BLaER1 (cell line): ENCODE data around the gene GDF7.

Experiments
- H3K27ac ChIP-seq: shearing (Covaris generic); formaldehyde crosslinking; 2 replicates; pipeline ENCODE4 v1.8.1; 2022
- H3K27me3 ChIP-seq: shearing (Covaris generic); formaldehyde crosslinking; 2 replicates; pipeline ENCODE4 v1.8.1; 2022
- H3K36me3 ChIP-seq: shearing (Covaris generic); formaldehyde crosslinking; 2 replicates; pipeline ENCODE4 v1.8.1; 2022
- H3K4me1 ChIP-seq: shearing (Covaris generic); formaldehyde crosslinking; 2 replicates; pipeline ENCODE4 v1.8.1; 2022
- H3K4me2 ChIP-seq: shearing (Covaris generic); formaldehyde crosslinking; 2 replicates; pipeline ENCODE4 v1.8.1; 2022
- H3K4me3 ChIP-seq: shearing (Covaris generic); formaldehyde crosslinking; 2 replicates; pipeline ENCODE4 v1.8.1; 2022
- H3K9ac ChIP-seq: shearing (Covaris generic); formaldehyde crosslinking; 2 replicates; pipeline ENCODE4 v1.8.1; 2022
- H3K9me3 ChIP-seq: shearing (Covaris generic); formaldehyde crosslinking; 2 replicates; pipeline ENCODE4 v1.8.1; 2022
- H4K20me1 ChIP-seq: shearing (Covaris generic); formaldehyde crosslinking; 2 replicates; pipeline ENCODE4 v1.8.1; 2022
- Cebpa-rat ChIP-seq: shearing (Covaris generic); IDR thresholded peaks from 2 replicates; pipeline ENCODE4 v1.8.1; 2022

GDF7 gene

DNA sequence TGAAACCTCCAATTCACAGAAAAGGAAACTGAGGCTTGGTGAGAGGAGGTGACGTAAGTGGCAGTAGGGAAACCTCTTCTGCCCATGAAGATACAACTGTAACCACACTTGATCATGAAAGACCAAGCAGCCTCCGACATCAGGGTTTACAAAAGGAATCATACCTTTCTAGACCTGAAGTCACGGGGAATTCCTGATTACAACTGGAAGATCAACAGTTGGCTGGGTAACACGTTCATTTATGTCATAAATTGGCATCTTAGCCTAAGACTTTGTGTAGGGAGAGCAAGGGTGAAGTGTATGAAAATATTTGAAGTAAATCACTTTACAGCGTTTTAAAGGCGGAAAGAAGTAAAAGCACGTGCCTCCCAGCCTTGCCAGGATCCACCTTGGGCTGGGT lies 17.0 kb upstream of the GDF7 start:
- no peaks in the 10 kb centered on the region for H3K27me3 ChIP-seq
- peak overlapping the region; percentile 98 for H3K4me2 ChIP-seq
- no peak overlapping the region for H3K27ac ChIP-seq
- H3K4me3 ChIP-seq, result peak overlapping the region; percentile 79
- no peaks in the 10 kb centered on the region for H4K20me1 ChIP-seq
- H3K9me3 ChIP-seq, result no peaks in the 10 kb centered on the region
- TF ChIP-seq Cebpa-rat, result no peak
- H3K4me1 ChIP-seq, result peaks cover 58% of the 10 kb centered on the region
- H3K36me3 ChIP-seq, result peaks cover 6% of the 10 kb centered on the region
- H3K9ac ChIP-seq, result peak overlapping the region; percentile 80

DNA sequence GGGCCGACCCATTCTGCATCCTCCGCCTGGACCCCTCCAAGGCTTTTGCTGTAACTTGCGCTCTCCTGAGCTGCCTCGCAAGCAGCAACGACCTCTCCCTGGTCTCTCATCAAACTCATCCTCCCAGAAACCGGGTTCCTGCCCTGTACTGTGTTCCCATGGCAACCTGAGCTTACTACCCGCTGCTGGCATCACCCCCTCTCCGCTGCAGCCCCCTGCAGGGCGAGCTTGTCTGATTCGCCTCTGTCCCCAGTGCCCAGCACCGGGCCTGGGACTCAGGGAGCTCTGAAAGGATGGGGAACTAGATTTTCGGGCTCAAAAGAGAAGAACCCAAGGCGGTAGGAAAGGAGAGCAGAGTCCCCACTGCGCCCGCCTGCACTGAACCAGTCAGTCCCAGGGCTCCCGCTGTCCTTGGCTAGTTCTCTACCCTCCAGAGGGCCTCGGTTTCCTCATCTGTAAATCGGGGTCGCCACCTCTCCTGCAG lies 16.5 kb upstream of the GDF7 start:
- no peaks in the 10 kb centered on the region for H3K9me3 ChIP-seq
- no peak for TF ChIP-seq Cebpa-rat
- H4K20me1 ChIP-seq, result no peaks in the 10 kb centered on the region
- peak overlapping the region; percentile 98 for H3K4me2 ChIP-seq
- H3K27ac ChIP-seq, result peak overlapping the region; percentile 73
- H3K4me3 ChIP-seq, result peak overlapping the region; percentile 79
- peaks cover 58% of the 10 kb centered on the region for H3K4me1 ChIP-seq
- no peaks in the 10 kb centered on the region for H3K27me3 ChIP-seq
- H3K36me3 ChIP-seq, result peaks cover 2% of the 10 kb centered on the region; the same call in 1 of the 2 replicates
- peak overlapping the region; percentile 80 for H3K9ac ChIP-seq

DNA sequence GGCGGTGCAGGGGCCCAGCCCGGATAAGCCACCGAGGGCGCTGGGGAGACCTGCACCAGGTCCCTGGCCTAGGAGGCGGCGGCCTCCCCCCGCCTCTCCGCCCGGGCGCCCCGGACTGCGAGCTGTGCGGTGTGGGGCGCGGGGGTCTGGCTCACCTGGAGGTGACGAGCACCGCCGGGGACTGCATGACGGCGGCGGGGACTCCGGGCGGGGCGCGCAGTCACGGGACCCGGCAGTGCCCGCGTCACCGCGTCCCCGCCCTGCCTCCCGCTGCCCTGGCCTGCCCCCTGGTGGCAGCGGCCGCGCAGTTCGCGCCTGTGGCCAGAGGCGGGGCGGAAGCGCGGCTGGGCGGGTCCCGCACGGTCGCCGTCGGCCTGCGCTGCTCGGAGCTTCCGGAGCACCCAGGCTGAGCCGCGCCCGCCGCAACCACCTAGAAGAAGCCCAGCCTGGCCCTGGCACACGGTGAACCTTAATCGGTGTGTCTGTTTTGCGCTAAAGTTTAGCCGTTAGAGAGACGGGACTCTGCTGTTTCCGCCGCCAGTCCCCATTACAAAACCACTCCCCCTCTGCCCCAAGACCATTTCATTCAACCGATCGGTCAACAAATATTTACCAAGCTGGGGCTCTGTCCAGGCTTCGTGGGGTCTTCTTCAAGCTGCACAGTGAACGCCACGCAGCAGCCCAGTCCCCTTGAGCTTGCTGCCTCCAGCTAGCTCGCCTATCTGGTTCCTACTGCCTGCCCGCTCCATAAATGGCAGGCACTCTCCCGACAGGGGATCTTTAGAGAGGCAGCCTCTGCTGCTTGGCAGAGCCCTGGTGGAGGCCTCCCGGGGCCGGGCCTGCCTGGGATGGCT lies 15.8 kb upstream of the GDF7 start, which contains the start of gene HS1BP3:
HS1BP3 (minus strand) TSS at position 222 of the 854 bp plus-strand sequence; CDS start at position 187, 35 bp downstream.
- no peak for TF ChIP-seq Cebpa-rat
- Histone ChIP-seq H3K36me3 (no peaks in the 10 kb centered on the region), H3K4me1 (peaks cover 53% of the 10 kb centered on the region), H4K20me1 (no peaks in the 10 kb centered on the region), H3K27ac (peak within 1 kb of the TSS; percentile 73), H3K9ac (peak within 1 kb of the TSS; percentile 80), H3K9me3 (no peaks in the 10 kb centered on the region), H3K4me2 (peak within 1 kb of the TSS; percentile 98), H3K4me3 (peak within 1 kb of the TSS; percentile 79), H3K27me3 (no peaks in the 10 kb centered on the region)

DNA sequence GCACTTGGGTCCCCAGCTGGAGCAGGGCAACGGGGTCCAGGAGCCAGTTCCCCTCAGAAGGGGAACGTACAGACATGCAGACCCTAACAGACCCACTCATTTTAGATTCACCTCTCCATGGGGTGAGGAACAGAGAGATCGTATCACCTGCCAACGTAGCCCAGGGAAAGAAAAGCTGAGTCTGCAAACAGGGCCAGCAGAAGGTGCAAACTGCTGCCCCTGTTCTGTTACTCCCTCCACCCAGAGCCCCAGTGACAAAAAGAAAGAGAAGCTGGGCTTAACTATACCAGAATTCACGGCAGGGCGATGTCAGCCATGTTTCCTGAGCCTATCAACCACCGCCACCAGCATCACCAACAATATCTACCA lies 15.2 kb upstream of the GDF7 start:
- Histone ChIP-seq H4K20me1 (no peaks in the 10 kb centered on the region), H3K9ac (peak overlapping the region; percentile 80; the same call in 1 of the 2 replicates), H3K27me3 (no peaks in the 10 kb centered on the region), H3K36me3 (no peaks in the 10 kb centered on the region), H3K4me2 (peak overlapping the region; percentile 98), H3K4me3 (peak overlapping the region; percentile 79), H3K9me3 (no peaks in the 10 kb centered on the region), H3K4me1 (peaks cover 47% of the 10 kb centered on the region), H3K27ac (peak overlapping the region; percentile 73)
- no peak for TF ChIP-seq Cebpa-rat

DNA sequence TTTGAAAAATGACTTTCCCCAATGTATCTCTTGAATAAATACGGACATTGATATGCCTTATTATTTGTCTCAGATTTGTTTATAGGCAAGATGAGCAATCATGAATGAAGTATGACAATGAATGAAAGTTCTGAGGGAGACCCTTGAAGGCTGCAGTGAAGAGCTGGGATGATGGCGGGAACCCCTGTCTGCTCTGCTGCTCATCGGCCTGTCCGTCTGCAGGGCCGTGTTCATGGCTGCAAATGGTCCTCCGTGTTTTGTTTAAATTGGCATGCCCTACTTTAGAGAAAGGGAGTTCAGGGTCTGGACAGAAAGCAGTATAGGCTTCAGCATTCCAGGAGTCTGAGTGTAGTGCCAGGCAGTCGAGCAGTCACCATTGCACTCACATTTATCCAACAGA lies 14.8 kb upstream of the GDF7 start:
- H3K27me3 ChIP-seq, result no peaks in the 10 kb centered on the region
- H3K4me1 ChIP-seq, result peaks cover 43% of the 10 kb centered on the region
- no peaks in the 10 kb centered on the region for H4K20me1 ChIP-seq
- no peak overlapping the region for H3K4me3 ChIP-seq
- no peak overlapping the region for H3K9ac ChIP-seq
- no peak overlapping the region for H3K4me2 ChIP-seq
- TF ChIP-seq Cebpa-rat, result no peak
- no peak overlapping the region for H3K27ac ChIP-seq
- no peaks in the 10 kb centered on the region for H3K36me3 ChIP-seq
- H3K9me3 ChIP-seq, result no peaks in the 10 kb centered on the region

DNA sequence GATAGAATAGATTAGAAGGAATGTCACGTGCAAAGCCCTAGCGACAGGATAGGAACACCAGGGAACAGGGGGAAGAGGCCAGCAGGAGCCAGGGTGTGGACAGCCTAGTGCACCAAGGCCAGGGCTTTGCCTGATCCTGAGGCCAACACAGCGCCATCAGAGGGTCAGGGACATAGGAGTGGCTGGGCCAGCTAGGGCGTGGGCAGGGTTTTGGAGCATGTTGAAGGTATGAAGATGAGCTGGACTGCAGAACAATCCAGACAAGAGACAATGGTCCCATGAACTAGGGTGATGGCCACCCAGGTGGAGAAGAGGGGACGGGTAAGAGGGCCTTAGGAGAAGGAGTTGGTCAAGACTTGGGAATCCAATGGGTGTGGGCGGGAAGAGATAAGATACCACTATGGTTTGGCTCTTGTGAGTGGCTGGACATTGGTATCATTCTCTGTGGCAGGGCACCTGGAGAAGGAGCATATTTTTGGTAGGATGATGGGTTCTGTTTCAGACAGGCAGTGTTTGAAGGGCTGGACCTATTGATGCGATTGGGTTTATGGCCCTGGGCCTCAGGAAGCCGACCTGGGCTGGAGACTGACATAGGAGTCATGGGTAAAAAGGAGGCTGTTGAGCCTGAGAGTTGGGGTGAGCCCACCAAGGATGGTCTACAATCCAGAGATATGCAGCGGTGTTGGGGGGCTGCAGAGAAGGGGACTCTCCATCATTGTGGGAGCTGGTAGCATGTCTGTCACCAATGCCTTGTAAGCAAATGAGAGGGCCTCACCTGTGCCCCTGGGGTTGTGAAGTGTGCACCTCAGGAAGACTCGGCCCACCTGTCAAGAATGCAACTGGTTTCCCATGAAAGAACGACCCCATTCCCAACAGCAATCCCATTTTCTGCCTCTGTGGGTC lies 14.0 kb upstream of the GDF7 start:
- Histone ChIP-seq H3K36me3 (no peaks in the 10 kb centered on the region), H3K9ac (no peak overlapping the region), H3K4me3 (no peak overlapping the region), H3K9me3 (no peaks in the 10 kb centered on the region), H3K27me3 (no peaks in the 10 kb centered on the region), H3K4me2 (no peak overlapping the region), H3K27ac (no peak overlapping the region), H3K4me1 (peaks cover 35% of the 10 kb centered on the region), H4K20me1 (no peaks in the 10 kb centered on the region)
- no peak for TF ChIP-seq Cebpa-rat

DNA sequence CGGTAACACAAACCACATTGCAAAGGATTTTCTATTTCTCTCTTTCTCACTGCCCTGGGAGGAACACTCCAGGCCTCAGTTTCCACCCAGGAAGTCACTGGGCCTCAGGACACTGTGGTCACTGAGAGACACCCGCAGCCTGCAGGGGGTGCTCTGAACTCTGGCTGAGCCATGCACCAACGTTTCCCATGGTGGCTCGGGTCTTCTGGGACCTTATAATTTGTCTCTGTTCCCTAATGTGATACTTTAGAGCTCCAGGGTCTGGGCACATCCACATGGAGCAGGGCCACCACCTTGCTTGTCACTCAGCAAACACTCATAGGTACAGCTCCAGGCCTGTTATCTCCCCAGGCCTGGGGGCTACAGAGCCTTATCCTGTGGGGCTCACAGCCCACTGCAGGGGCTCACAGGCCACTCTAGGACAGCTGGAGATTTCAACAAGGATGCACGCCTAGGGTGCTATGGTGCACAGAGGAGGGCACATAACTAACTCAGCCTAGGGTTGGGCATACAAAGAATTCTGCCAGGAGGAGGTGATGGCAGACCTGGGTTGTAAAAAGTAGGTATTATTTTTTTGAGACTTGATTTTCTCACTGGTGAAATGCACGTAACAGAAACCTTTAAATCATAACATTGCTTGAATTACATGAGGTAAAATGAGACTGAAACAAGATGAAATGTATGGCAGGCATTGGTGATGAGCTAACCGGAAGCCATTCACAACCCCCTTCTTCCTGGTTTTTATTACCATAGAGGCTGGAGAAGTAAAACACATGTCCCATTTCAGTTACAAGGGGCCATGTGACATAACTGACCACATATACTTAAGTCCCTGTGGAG lies 13.0 kb upstream of the GDF7 start:
- Histone ChIP-seq H3K36me3 (no peaks in the 10 kb centered on the region), H3K4me1 (peaks cover 25% of the 10 kb centered on the region), H3K4me2 (no peak overlapping the region), H3K9me3 (no peaks in the 10 kb centered on the region), H3K9ac (no peak overlapping the region), H3K4me3 (no peak overlapping the region), H3K27ac (no peak overlapping the region), H3K27me3 (no peaks in the 10 kb centered on the region), H4K20me1 (no peaks in the 10 kb centered on the region)
- no peak for TF ChIP-seq Cebpa-rat

DNA sequence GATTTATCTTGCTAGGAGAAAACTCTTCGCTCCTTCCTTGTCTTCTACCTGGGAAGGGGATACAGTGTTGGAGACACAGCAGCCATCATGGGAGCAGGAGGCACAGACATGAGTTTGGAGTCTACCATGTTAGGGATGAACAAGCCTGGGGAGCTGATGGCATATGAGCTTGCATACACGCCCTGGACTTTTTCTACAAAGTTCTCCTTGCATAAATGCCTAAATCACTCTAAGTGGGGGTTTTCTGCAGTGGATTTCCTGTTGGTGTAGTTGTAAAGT lies 12.5 kb upstream of the GDF7 start:
- H3K9ac ChIP-seq, result no peak overlapping the region
- H4K20me1 ChIP-seq, result no peaks in the 10 kb centered on the region
- no peaks in the 10 kb centered on the region for H3K36me3 ChIP-seq
- H3K9me3 ChIP-seq, result no peaks in the 10 kb centered on the region
- no peak overlapping the region for H3K4me2 ChIP-seq
- H3K27me3 ChIP-seq, result no peaks in the 10 kb centered on the region
- no peak for TF ChIP-seq Cebpa-rat
- peaks cover 19% of the 10 kb centered on the region for H3K4me1 ChIP-seq
- H3K27ac ChIP-seq, result no peak overlapping the region
- H3K4me3 ChIP-seq, result no peak overlapping the region

DNA sequence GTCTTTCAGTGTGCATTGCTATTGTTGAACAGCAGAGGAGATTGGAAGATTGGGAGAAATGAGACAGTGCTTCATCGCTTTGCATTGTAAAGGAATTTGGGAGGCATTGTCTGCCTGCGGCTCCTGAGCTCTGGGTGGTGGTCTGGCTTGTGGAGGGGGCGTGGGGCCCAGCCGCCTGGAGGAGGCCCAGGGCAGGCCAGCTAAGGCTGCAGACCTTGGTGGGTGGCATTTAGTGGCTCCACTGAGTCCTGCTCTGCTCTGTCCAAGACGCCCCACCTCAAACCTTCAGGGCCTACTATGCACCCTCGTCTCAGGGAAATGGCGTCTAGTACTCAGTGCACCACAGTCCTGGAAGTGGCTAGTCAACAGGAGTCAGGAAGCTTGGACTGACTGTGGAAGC lies 10.4 kb upstream of the GDF7 start:
- no peak for TF ChIP-seq Cebpa-rat
- H3K27me3 ChIP-seq, result peaks cover under 1% of the 10 kb centered on the region
- peaks cover 4% of the 10 kb centered on the region for H3K4me1 ChIP-seq
- H3K4me3 ChIP-seq, result no peak overlapping the region
- no peak overlapping the region for H3K4me2 ChIP-seq
- H3K36me3 ChIP-seq, result no peaks in the 10 kb centered on the region
- no peak overlapping the region for H3K9ac ChIP-seq
- H3K9me3 ChIP-seq, result no peaks in the 10 kb centered on the region
- H4K20me1 ChIP-seq, result peaks cover under 1% of the 10 kb centered on the region; the same call in 1 of the 2 replicates
- no peak overlapping the region for H3K27ac ChIP-seq
